RCC 7860 (cell line): ENCODE data around the gene ADORA2B.
"Not testable (repeated sequence)": the region's sequence is repeated elsewhere in the genome, so short reads cannot be mapped to it uniquely, and the experiment has no call there.

ENCODE experiments used
- DNase-seq: peaks from one replicate; pipeline ENCODE4 v3.0.0-alpha.2; 2015; ENCODE audit warnings: low spot score
- FAIRE-seq: peaks from 2 replicates; lab custom pipeline; 2012; peaks lifted over from hg19 to GRCh38; lab: Jason Lieb, UNC

Gene ADORA2B

GRCh38 chr17:15978606-15979005 lies 33.7 kb downstream of the ADORA2B start:
- FAIRE-seq (no peak), DNase-seq (no peak)

GRCh38 chr17:15979013-15979412 lies 34.1 kb downstream of the ADORA2B start:
- DNase-seq, FAIRE-seq: not testable (repeated sequence)

- DNase-seq, result no peak
These were observed 36.3 kb downstream of the ADORA2B start for GRCh38 chr17:15981208-15981607.

DNA sequence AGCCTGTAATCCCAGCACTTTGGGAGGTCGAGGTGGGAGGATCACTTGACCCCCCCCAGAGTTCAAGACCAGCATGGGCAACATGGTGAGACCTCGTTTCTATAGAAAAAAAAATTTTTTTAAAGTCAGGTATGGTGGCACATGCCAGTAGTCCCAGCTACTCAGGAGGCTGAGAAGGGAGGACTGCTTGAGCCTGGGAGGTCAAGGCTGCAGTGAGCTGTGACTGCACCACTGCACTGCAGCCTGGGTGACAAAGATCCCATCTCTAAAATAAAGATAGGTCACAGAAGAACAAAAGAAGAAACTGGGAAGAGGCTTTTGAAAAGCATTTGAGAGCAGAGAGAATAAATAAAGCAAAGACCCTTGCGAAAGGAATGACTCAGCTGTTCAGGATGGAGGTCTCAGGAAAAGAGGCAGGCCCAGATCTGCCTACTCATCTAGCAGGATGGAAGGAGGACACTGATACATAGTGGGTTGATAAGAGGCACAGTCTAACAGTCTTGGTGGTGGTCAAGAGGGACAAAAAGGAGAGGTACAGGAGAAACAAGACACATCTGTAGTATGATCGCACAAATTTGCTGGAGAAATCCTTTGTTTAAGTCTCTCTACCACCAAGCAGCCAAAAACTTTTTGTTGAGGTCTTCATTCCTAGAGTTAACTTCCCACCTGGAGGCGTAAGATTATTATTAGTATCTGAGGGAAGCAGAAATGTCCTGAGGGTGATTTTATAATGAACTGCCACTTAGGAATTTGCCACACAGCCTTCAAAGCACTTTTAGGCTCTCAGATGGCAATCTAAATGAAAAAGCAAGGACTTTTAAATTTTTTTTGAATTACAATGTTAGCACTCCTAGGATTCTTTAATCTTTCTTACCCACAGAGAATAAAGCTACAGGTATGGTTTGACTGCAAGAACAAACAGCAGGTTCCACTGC lies 37.0 kb downstream of the ADORA2B start:
- FAIRE-seq (no peak), DNase-seq (no peak)

More at GRCh38 chr17:15981208-15981607, 36.3 kb downstream of the ADORA2B start:
- no peak for FAIRE-seq

DNA sequence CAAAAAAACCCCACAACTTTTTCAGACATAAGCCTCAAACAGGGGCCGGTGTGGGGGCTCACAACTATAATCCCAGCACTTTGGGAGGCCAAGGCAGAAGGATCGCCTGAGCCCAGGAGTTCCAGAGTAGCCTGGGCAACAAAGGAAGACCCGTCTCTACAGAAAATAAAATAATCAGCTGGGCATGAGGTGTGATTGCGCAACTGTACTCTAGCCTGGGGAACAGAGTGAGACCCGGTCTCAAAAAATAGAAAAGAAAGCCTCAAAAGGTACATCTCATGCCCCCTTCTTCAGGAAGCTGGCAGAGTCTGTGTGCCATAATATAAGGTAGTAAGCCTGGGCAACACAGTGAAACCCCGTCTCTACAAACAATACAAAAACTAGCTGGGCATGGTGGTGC lies 51.4 kb downstream of the ADORA2B start:
- DNase-seq (no peak), FAIRE-seq (no peak)

DNA sequence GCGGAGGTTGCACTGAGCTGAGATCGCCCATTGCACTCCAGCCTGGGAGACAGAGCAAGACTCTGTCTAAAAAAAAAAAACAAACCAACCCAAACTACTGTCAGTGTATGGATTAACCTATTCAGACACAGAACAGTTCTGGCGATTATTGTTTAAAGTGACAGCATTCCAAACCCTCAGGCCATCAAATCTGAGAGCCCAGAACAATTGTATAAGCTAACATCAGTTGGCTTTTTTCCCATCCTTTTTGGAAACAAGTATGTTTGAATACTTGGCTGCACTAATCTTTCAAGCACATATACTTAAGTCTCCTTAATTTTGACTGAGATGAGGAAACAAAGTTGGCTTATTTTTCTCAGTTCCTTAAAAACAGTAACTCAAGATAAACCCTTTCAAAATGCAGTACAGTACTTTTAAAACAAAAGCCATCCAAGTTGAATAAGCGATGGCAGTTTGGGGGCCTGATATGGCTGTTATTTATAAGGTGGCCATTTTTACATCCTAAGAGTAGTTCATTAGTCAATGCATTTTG lies 53.2 kb downstream of the ADORA2B start:
- FAIRE-seq (no peak), DNase-seq (no peak)

GRCh38 chr17:15999141-15999973 lies 54.4 kb downstream of the ADORA2B start, which contains the start of the genes TTC19 and ZSWIM7:
Gene TTC19, plus strand, starts transcription at chr17:15999824. Its CDS starts 25 bp downstream, at chr17:15999849.
Gene ZSWIM7, minus strand, starts transcription at chr17:15999704. Its CDS starts 110 bp downstream, at chr17:15999594.
- peak; percentile 86 for DNase-seq
- no peak for FAIRE-seq

DNA sequence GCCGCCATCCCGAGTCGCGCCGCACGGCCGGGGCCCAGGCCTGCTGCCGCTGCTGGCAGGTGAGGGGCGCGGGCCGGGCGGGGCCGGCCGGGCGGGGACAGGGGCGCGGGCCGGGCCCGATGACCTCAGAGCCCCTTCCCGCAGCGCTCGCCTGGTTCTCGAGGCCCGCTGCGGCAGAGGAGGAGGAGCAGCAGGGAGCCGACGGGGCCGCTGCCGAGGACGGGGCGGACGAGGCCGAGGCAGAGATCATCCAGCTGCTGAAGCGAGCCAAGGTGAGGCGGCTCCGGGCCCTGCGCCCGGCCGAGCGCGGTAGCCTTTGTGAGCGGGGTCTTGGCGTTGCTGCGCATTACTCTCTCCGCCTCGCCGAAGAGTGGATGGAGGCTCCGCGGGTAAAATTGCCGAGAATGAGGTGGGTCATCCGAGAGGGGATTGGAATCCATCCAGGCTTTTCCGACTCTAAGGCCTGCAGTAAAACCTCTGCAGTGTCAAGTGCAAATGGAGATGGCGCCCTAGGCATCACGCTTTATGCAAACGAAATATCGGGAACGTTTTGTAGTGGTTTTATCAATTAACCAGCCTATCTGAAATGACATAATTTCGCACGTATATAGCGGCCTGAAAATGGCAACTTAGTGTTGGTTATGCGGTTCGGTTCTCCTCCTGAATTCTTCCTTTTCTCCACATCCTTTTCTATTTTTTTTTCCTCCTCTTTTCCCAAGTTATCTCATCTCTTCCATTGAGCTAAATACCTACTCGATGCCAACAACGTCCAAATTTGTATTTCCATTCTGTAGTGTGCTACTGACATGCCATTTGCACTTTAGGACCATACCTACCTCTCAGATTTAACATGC lies 55.3 kb downstream of the ADORA2B start:
- FAIRE-seq, result no peak
- no peak for DNase-seq

DNA sequence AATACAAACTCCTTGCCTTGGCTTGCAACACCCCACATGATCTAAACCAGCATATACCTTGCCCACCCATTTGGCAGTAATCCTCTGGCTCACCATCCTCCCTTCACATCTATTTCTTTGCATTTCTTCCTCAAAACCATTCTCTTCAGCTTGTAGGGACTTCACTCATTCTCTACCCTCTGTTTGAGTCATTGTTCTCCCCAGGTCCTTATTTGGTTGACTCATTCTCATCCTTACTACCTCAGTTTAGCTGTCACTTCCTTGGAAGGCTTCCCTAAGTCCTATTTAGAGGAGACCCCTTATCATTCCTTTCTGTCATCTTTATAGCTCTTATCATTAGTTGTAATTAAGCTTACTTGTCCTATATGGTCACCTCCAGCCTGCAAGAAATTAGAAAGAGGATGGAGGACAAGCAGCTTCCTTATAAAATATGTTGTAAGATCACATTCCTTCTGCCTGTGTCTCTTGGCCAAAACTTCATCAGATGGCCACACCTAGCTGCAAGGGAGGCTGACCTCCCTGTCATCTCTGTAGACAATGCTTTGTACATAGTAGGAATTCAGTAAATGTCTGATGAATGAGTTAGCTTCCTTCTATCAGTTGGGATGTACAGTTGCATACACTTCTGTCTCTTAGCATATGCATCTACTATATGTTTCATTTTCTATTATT lies 56.4 kb downstream of the ADORA2B start:
- no peak for FAIRE-seq
- DNase-seq, result no peak

GRCh38 chr17:16002708-16003260 lies 57.9 kb downstream of the ADORA2B start:
- no peak for FAIRE-seq
- no peak for DNase-seq

GRCh38 chr17:16003841-16004240 lies 58.9 kb downstream of the ADORA2B start:
- FAIRE-seq (no peak), DNase-seq (no peak)

DNA sequence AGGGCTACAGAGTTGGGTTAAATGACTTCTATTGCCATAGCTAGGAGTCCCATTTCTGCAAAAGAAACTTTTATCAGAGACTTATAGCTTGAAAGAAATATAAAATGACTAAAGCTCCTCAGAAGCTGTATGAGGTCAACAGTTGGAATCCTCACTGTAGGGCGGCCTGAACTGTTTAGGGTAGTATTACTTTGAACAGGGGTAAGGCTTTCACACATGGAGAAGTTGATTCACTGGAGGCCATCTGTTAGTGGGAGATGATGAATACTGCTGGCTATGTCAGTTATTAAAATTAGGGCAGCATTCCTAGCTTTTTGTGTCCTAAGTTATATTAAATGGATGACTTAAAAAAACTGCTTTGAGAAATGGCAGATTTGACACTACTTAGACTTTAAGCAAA lies 60.7 kb downstream of the ADORA2B start:
- no peak for FAIRE-seq
- DNase-seq, result no peak

GRCh38 chr17:16007439-16007838 lies 62.5 kb downstream of the ADORA2B start:
- DNase-seq (no peak), FAIRE-seq (no peak)

GRCh38 chr17:16013943-16014407 lies 69.0 kb downstream of the ADORA2B start:
- DNase-seq (peak; percentile 49), FAIRE-seq (peak; percentile 78)

DNA sequence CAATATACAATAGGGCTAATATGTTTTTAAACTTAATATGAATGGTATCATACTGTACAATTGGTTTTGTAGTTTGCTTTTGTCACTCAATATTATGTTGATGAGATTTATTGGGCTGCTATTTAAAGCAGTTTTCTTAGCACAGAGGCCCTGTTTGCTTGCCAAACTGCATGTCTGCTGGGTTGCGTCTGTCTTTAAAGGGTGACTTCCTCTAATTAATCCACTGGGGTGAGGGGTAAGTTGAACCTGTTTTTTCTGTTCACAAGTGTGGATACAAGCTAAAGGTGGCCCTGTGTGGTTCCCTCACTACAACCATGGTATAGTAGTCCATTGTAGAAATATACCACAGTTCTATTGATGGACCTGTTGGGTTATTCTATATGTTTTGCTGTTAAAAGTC lies 74.4 kb downstream of the ADORA2B start:
- no peak for DNase-seq
- no peak for FAIRE-seq

DNA sequence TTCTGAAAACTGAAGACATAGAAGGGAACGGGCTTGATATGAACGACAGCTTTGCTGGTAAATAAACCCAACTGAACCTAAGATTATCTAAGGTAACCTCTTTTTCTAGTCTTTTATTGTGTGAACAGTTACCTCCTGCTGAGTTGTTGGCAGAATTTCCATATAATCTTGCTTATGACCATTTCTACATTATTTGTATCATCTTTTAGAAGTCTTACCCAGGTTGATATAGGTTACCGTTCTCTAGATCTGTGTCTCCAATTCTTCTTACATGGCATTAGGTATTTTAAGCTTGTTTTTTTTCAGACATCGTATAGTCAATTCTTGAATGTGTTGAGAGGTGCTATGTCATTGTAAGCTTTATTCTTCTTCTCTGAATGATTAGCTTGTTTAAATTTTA lies 79.0 kb downstream of the ADORA2B start:
- FAIRE-seq, result no peak

GRCh38 chr17:16025202-16025601 lies 80.3 kb downstream of the ADORA2B start:
- DNase-seq, result no peak
- FAIRE-seq, result no peak

More for the DNA sequence above, 79.0 kb downstream of the ADORA2B start:
- no peak for DNase-seq
